Endothelial cell of umbilical vein (primary cell): ENCODE measurements around the gene PIF1. TPM values are rescaled to one million over a fixed set of nuclear protein-coding genes. Genes with fewer than 3 reads are reported as not detected.

ENCODE experiments used
- BruUV-seq: library from RNA; stranded (reverse); fragments of 400-500 nt; replicated peaks from 2 replicates; lab custom pipeline; 2021; lab: Mats Ljungman, UMichigan
- CTCF ChIA-PET: fragments of 300-600, 350-600 bp; sonication (Branson Sonifier 250); formaldehyde crosslinking; loops from one replicate; lab custom pipeline; 2021; ENCODE audit warnings: antibody characterized with exemption, inconsistent platforms; lab: Charles Lee
- POLR2A ChIA-PET: fragments of 300-600, 350-600 bp; sonication (Branson Sonifier 250); formaldehyde crosslinking; loops from one replicate; lab custom pipeline; 2021; ENCODE audit warnings: antibody characterized with exemption, inconsistent platforms; lab: Charles Lee
- DNase-seq: peaks from one replicate; pipeline ENCODE4 v3.0.0-alpha.2; 2011; ENCODE audit warnings: low read depth, low spot score
- FAIRE-seq: peaks from 2 replicates; lab custom pipeline; 2011; peaks lifted over from hg19 to GRCh38; lab: Jason Lieb, UNC
- H2AFZ ChIP-seq: 2 replicates; pipeline ENCODE4 v1.6.0; 2012; ENCODE audit warnings: low read depth, low read length, control low read depth, inconsistent platforms
- H3K27ac ChIP-seq: 2 replicates; pipeline ENCODE4 v1.5.1; 2011; ENCODE audit warnings: low read depth, mild to moderate bottlenecking, control low read depth, low read length, moderate library complexity; ENCODE audit not compliant: insufficient read depth
- H3K27me3 ChIP-seq, 2 experiments: 2 replicates each; pipeline versions ENCODE4 v1.6.0 to v1.6.1; 2011; ENCODE audit warnings: low read length in 2 of 2, mixed read lengths in 1 of 2; ENCODE audit not compliant: control insufficient read depth in 2 of 2, insufficient read depth in 2 of 2
- H3K36me3 ChIP-seq, 2 experiments: 2 replicates in 1 of 2; 3 replicates in 1 of 2; pipeline ENCODE4 v1.5.1; 2011; ENCODE audit warnings: low read length in 2 of 2, mild to moderate bottlenecking in 1 of 2, moderate library complexity in 1 of 2; ENCODE audit not compliant: control insufficient read depth in 2 of 2, insufficient read depth in 2 of 2; ENCODE audit errors: extremely low read depth in 1 of 2
- H3K4me1 ChIP-seq: 3 replicates; pipeline ENCODE4 v1.5.1; 2011; ENCODE audit warnings: mild to moderate bottlenecking, low read length; ENCODE audit not compliant: control insufficient read depth, insufficient read depth; ENCODE audit errors: extremely low read depth
- H3K4me2 ChIP-seq: 2 replicates; pipeline ENCODE4 v1.6.1; 2011; ENCODE audit warnings: low read length, control low read depth, mixed read lengths; ENCODE audit not compliant: insufficient read depth
- H3K4me3 ChIP-seq, 3 experiments: fragments of 200-600 bp in 1 of 3; sonication (generic), shearing (Covaris generic) in 1 of 3; replicated peaks in 1 of 3; 2 replicates each; pipeline ENCODE4 v1.5.1; 2011 to 2016; ENCODE audit warnings: control low read depth in 3 of 3, low read length in 3 of 3, mild to moderate bottlenecking in 2 of 3, inconsistent platforms in 1 of 3, low read depth in 1 of 3, moderate library complexity in 1 of 3; ENCODE audit not compliant: insufficient read depth in 1 of 3
- H3K79me2 ChIP-seq: 2 replicates; pipeline ENCODE4 v1.6.0; 2012; ENCODE audit warnings: low read length, inconsistent platforms; ENCODE audit not compliant: control insufficient read depth, insufficient read depth
- H3K9ac ChIP-seq: replicated peaks from 2 replicates; pipeline ENCODE3; 2011; ENCODE audit warnings: low read length, control low read depth; ENCODE audit not compliant: insufficient read depth; ENCODE audit errors: extremely low read depth
- H3K9me1 ChIP-seq: replicated peaks from 3 replicates; pipeline ENCODE4 v1.6.0; 2011; ENCODE audit warnings: mild to moderate bottlenecking, low read length; ENCODE audit not compliant: control insufficient read depth, insufficient read depth; ENCODE audit errors: extremely low read depth
- H3K9me3 ChIP-seq: replicated peaks from 2 replicates; pipeline ENCODE4 v1.5.1; 2012; ENCODE audit warnings: low read length, inconsistent platforms; ENCODE audit not compliant: control insufficient read depth, insufficient read depth
- H4K20me1 ChIP-seq: replicated peaks from 2 replicates; pipeline ENCODE3; 2011; ENCODE audit warnings: mild to moderate bottlenecking, low read length; ENCODE audit not compliant: control insufficient read depth, insufficient read depth; ENCODE audit errors: extremely low read depth
- EZH2 ChIP-seq: IDR thresholded peaks from 2 replicates; pipeline ENCODE4 v1.6.1; 2012; ENCODE audit warnings: borderline replicate concordance, low read depth, mild to moderate bottlenecking, moderate library complexity, low read length, inconsistent platforms; ENCODE audit not compliant: severe bottlenecking
- FOS ChIP-seq: IDR thresholded peaks from 2 replicates; pipeline ENCODE4 v1.6.1; 2011; ENCODE audit warnings: mild to moderate bottlenecking, low read length, moderate library complexity, borderline replicate concordance; ENCODE audit not compliant: insufficient read depth
- GATA2 ChIP-seq: IDR thresholded peaks from 2 replicates; pipeline ENCODE4 v1.7.0; 2011; ENCODE audit warnings: low read depth, mild to moderate bottlenecking, moderate library complexity, mixed read lengths, low read length; ENCODE audit not compliant: insufficient read length, insufficient read depth
- JUN ChIP-seq: IDR thresholded peaks from 2 replicates; pipeline ENCODE4 v1.6.1; 2011; ENCODE audit warnings: borderline replicate concordance, low read depth; ENCODE audit not compliant: insufficient read length, insufficient read depth
- MYC ChIP-seq: IDR thresholded peaks from one replicate; pipeline ENCODE4 v1.6.1; 2011; ENCODE audit warnings: mild to moderate bottlenecking, low read depth, low read length
- POLR2A ChIP-seq: IDR thresholded peaks from 2 replicates; pipeline ENCODE4 v1.6.1; 2012; ENCODE audit warnings: low read depth, mild to moderate bottlenecking, control low read depth, low read length
- POLR2AphosphoS5 ChIP-seq: IDR thresholded peaks from 2 replicates; pipeline ENCODE4 v1.6.1; 2012; ENCODE audit warnings: low read depth, mild to moderate bottlenecking, control low read depth, low read length, moderate library complexity; ENCODE audit not compliant: insufficient read depth
- dilution Hi-C: fragments of 300-500 bp; cut with MboI; formaldehyde crosslinking; loops from one replicate; pipeline ENCODE4 v1.15.0; 2019; ENCODE audit warnings: low sequenced_read_pairs; ENCODE audit not compliant: extremely low pct_ligation_motif_present
- intact Hi-C: fragments of 100-400 bp; cut with micrococcal nuclease; formaldehyde crosslinking; loops from one replicate; pipeline ENCODE4 v1.10.0; 2022
- polyA plus RNA-seq, 4 experiments: library from polyadenylated mRNA; depleted of rRNA in 3 of 4; stranded (reverse) in 3 of 4; unstranded in 1 of 4; fragments of >200 nt; gene quantifications; 2 replicates each; pipeline versions ENCODE4 v1.2.1 to v1.2.3, GENCODE V29; 2011 to 2012; ENCODE audit warnings: missing spikeins in 1 of 4
- total RNA-seq: library from RNA; stranded (reverse); gene quantifications from 2 replicates; pipeline ENCODE4 v1.2.3, GENCODE V29; 2021
- TF ChIP-seq, protein P1 (sequence below), 2 donors: IDR thresholded peaks; 1 replicate in 1 of 2; 2 replicates in 1 of 2; pipeline ENCODE4 v1.5.1; 2011; ENCODE audit warnings: low read length in 2 of 2, mild to moderate bottlenecking in 2 of 2, moderate library complexity in 2 of 2, control low read depth in 1 of 2, inconsistent platforms in 1 of 2, low read depth in 1 of 2; ENCODE audit not compliant: insufficient read depth in 1 of 2; ENCODE audit errors: extremely low read depth in 1 of 2
- TF ChIP-seq, protein P2 (sequence below): IDR thresholded peaks from 2 replicates; pipeline ENCODE4 v1.6.1; 2011; ENCODE audit not compliant: insufficient read depth, insufficient read length

PIF1 gene
- total and polyA plus RNA-seq, 2 donors (not counting 3 experiments of a cell fraction or from before 2014, with no cell fraction given) = 18.6 to 52.7 TPM

DNA sequence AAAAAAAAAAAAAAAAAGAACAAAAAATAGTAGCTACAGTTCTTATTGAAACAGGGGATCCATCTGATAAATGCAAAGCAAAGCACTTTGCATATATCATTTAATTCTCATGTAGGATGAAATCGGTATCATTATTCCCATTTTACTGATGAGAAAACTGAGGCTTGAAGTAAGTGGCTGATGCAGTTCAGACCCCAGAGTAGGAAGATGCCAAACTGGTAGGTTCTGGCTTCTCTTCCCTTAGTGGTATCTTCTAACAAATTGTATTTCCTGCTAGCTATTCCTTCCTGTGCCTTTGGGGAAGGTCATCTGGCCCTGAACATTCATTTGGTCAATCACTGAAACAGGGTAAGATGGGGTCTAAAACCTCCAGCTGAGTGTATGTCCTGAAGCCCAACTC lies 21.9 kb downstream of the PIF1 start:
- ChIA-PET CTCF (interaction anchor here (1.2 to 2.3 kb wide), 3 partner anchors 12 to 76 kb away, joined by 3 to 10 read pairs (median 3); no protein-coding TSS in a partner anchor), POLR2A (no interaction called here)
- Histone ChIP-seq H3K4me3 (no peak overlapping the region), H3K4me1 (no peaks in the 10 kb centered on the region), H4K20me1 (no peaks in the 10 kb centered on the region), H3K4me2 (no peak overlapping the region), H2AFZ (no peak overlapping the region), H3K9me1 (no peaks in the 10 kb centered on the region), H3K36me3 (no peaks in the 10 kb centered on the region), H3K9me3 (no peaks in the 10 kb centered on the region), H3K27me3 (peaks cover 0 to 2% of the 10 kb centered on the region in 2 experiments), H3K9ac (no peak overlapping the region), H3K79me2 (no peaks in the 10 kb centered on the region), H3K27ac (no peak overlapping the region)
- dilution Hi-C loops = no loop called here
- BruUV-seq = no TSS peak
- DNase-seq = no peak
- FAIRE-seq = no peak
- TF ChIP-seq POLR2AphosphoS5 = no peak
- no peak for TF ChIP-seq EZH2
- no peak for TF ChIP-seq MYC
- TF ChIP-seq POLR2A = no peak
- TF ChIP-seq, protein P1, sequence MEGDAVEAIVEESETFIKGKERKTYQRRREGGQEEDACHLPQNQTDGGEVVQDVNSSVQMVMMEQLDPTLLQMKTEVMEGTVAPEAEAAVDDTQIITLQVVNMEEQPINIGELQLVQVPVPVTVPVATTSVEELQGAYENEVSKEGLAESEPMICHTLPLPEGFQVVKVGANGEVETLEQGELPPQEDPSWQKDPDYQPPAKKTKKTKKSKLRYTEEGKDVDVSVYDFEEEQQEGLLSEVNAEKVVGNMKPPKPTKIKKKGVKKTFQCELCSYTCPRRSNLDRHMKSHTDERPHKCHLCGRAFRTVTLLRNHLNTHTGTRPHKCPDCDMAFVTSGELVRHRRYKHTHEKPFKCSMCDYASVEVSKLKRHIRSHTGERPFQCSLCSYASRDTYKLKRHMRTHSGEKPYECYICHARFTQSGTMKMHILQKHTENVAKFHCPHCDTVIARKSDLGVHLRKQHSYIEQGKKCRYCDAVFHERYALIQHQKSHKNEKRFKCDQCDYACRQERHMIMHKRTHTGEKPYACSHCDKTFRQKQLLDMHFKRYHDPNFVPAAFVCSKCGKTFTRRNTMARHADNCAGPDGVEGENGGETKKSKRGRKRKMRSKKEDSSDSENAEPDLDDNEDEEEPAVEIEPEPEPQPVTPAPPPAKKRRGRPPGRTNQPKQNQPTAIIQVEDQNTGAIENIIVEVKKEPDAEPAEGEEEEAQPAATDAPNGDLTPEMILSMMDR (IDR thresholded peaks at IDR 0.05; ENCODE audit: extremely low read depth in 1 of 2, insufficient read depth in 1 of 2, low read depth in 1 of 2, low read length in 2 of 2) = no peak
- TF ChIP-seq, protein P2, sequence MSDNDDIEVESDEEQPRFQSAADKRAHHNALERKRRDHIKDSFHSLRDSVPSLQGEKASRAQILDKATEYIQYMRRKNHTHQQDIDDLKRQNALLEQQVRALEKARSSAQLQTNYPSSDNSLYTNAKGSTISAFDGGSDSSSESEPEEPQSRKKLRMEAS = no peak
- TF ChIP-seq JUN = no peak
- TF ChIP-seq FOS = no peak
- TF ChIP-seq GATA2 = no peak
- intact Hi-C loops = no loop called here
